ENCODE results near the gene POLR3B. TPM values are rescaled to one million over a fixed set of nuclear protein-coding genes. Genes with fewer than 3 reads are reported as not detected.

The POLR3B gene
- polyA plus RNA-seq, 1 experiment = 6.4 TPM

DNA sequence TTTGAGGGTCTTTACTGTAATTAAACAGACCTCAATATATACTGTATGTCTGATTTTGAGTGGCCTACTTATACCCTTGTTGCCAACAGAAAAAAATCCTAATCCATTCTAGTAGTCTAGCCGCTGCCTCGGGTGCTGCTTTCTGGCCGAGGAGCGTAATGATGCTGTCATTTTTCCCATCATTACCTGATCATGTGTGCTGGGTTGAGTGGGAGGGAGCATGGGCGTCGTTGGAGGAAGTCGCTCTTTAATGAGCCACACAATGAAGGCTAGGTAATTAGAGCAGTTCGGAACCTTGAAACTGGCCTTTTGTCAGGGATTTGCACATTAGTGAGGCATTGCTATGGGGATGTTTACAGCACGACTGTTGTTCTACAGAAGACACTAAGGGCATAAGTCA, 149.1 kb downstream of the POLR3B start:
- Histone ChIP-seq H3K36me3 (ENCODE audit: control insufficient read depth, insufficient read depth, low read length) (peaks cover 5% of the 10 kb centered on the region), H3K27me3 (ENCODE audit: control insufficient read depth, insufficient read depth, low read length) (no peaks in the 10 kb centered on the region), H3K4me3 (ENCODE audit: low read depth, low read length) (no peak overlapping the region)
- CTCF ChIA-PET = interaction anchor here (1.0 kb wide), 1 partner anchor 13 kb away, joined by 3 read pairs; no protein-coding TSS in a partner anchor
- POLR2A ChIA-PET = no interaction called here
- TF ChIP-seq, protein P1, sequence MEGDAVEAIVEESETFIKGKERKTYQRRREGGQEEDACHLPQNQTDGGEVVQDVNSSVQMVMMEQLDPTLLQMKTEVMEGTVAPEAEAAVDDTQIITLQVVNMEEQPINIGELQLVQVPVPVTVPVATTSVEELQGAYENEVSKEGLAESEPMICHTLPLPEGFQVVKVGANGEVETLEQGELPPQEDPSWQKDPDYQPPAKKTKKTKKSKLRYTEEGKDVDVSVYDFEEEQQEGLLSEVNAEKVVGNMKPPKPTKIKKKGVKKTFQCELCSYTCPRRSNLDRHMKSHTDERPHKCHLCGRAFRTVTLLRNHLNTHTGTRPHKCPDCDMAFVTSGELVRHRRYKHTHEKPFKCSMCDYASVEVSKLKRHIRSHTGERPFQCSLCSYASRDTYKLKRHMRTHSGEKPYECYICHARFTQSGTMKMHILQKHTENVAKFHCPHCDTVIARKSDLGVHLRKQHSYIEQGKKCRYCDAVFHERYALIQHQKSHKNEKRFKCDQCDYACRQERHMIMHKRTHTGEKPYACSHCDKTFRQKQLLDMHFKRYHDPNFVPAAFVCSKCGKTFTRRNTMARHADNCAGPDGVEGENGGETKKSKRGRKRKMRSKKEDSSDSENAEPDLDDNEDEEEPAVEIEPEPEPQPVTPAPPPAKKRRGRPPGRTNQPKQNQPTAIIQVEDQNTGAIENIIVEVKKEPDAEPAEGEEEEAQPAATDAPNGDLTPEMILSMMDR (IDR thresholded peaks at IDR 0.05; ENCODE audit: insufficient read depth, low read depth, low read length) = no peak
- DNase-seq (ENCODE audit: low read depth) = no peak

DNA sequence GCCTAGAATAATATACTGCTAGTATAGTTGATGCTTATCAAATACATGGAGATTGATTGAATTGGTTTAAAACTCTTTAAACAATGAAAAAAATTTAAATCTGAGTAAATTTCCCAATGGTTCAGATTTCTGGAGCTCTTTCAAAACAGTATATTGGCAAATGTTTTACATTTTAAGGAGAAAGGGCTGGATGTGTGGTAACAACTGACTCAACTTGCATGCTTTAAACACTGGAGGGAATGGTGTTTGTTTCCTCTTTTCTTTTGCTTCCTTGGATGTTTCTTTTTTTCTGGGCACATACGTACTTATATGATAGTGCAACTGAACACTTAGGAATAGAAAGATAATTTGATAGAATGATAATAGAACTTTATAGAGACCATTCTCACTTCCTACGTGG, 151.4 kb downstream of the POLR3B start:
- ChIA-PET CTCF (no interaction called here), POLR2A (no interaction called here)
- H3K36me3 ChIP-seq (ENCODE audit: control insufficient read depth, insufficient read depth, low read length) = peaks cover 2% of the 10 kb centered on the region
- no peak for DNase-seq (ENCODE audit: low read depth)
- TF ChIP-seq, protein P1 (IDR thresholded peaks at IDR 0.05; ENCODE audit: insufficient read depth, low read depth, low read length) = no peak
- no peaks in the 10 kb centered on the region for H3K27me3 ChIP-seq (ENCODE audit: control insufficient read depth, insufficient read depth, low read length)
- no peak overlapping the region for H3K4me3 ChIP-seq (ENCODE audit: low read depth, low read length)

DNA sequence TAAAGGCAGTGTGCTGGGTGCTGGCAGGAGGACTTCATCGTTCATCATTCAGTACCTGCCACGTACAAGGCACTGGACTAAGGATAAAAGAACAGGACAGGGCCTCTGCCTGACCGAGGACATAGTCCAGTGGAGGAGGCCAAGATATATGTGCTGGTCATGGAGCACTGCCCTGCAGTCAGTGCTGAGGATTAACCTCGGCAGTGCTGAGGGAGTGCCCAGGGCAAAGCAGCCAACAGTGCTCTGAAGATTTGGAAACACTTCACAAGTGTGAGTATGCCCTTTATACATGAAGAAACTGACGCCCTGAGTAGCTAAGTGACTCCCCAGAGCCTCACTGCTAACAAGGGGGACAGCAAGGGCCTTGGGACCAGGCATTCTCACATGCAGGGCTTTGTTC, 153.8 kb downstream of the POLR3B start:
- TF ChIP-seq, protein P1 (IDR thresholded peaks at IDR 0.05; ENCODE audit: insufficient read depth, low read depth, low read length) = no peak
- no peaks in the 10 kb centered on the region for H3K36me3 ChIP-seq (ENCODE audit: control insufficient read depth, insufficient read depth, low read length)
- H3K27me3 ChIP-seq (ENCODE audit: control insufficient read depth, insufficient read depth, low read length) = no peaks in the 10 kb centered on the region
- ChIA-PET POLR2A (no interaction called here), CTCF (no interaction called here)
- no peak for DNase-seq (ENCODE audit: low read depth)
- no peak overlapping the region for H3K4me3 ChIP-seq (ENCODE audit: low read depth, low read length)

DNA sequence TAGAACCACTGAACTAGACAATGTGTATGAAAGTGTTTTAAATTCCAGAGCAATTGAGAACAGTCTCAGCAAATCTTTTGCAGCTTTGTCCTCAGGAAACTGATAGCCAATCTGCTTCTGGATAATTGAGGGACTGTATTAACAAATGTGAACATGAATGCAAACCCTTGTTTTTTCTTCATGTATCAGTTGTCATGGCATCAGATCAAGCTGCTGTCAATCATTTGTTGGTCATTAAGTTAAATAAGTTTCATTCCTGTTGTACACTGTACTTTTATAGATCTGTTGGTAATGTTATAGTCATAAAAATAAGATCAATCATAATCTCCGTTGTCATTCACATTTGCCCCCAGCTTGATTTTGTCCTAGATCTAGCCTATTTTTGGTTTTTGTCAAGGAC, 159.8 kb downstream of the POLR3B start:
- H3K36me3 ChIP-seq (ENCODE audit: control insufficient read depth, insufficient read depth, low read length) = no peaks in the 10 kb centered on the region
- POLR2A ChIA-PET = no interaction called here

DNA sequence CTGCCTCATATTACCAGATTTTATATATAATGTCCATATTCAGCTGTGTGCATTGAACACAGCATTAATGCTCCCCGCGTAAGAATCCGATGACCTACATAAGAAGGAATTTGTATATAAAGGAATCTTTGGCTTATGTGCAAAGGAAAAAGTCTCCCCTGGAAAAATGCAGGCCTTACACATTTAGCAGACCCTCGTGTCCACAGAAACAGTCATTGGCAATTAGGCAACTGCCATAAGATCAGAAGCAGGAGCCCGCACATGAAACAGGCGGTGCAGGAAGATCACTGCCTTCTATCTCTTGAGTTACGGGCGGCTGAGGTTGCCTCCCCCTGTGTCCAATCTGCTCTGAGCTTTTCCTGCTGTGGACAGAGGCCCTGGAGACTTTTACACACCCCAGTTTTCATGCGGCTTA, 162.1 kb downstream of the POLR3B start:
- H3K27me3 ChIP-seq (ENCODE audit: control insufficient read depth, insufficient read depth, low read length) = no peaks in the 10 kb centered on the region
- CTCF ChIA-PET = no interaction called here
- H3K4me3 ChIP-seq (ENCODE audit: low read depth, low read length) = no peak overlapping the region
- POLR2A ChIA-PET = no interaction called here
- DNase-seq (ENCODE audit: low read depth) = no peak
- TF ChIP-seq, protein P1 (IDR thresholded peaks at IDR 0.05; ENCODE audit: insufficient read depth, low read depth, low read length) = no peak
- H3K36me3 ChIP-seq (ENCODE audit: control insufficient read depth, insufficient read depth, low read length) = no peaks in the 10 kb centered on the region

More for the DNA sequence above, 159.8 kb downstream of the POLR3B start:
- CTCF ChIA-PET = no interaction called here
- TF ChIP-seq, protein P1 (IDR thresholded peaks at IDR 0.05; ENCODE audit: insufficient read depth, low read depth, low read length) = no peak
- no peak for DNase-seq (ENCODE audit: low read depth)
- Histone ChIP-seq H3K27me3 (ENCODE audit: control insufficient read depth, insufficient read depth, low read length) (no peaks in the 10 kb centered on the region), H3K4me3 (ENCODE audit: low read depth, low read length) (no peak overlapping the region)

Data from BJ (cell line).